GM18520 (cell line): ENCODE data around the gene MALAT1.

ENCODE experiments used
- ATAC-seq: cut with Tn5 transposase; IDR thresholded peaks from one replicate; pipeline ENCODE4 v1.9.1; 2021; ENCODE audit not compliant: unreplicated experiment

Gene MALAT1

GRCh38 chr11:65554842-65555430, 56.1 kb downstream of the MALAT1 start:
- ATAC-seq: no peak

- no peak for ATAC-seq
These were observed 56.9 kb downstream of the MALAT1 start for GRCh38 chr11:65555693-65556231.
